OCI-LY3 (cell line): Measurements from ENCODE around the gene MFSD12.

Experiments used
- H2AFZ ChIP-seq: fragments of 200-600, 300-600 bp; shearing (Covaris generic); 2 replicates; pipeline ENCODE4 v1.6.0; 2014; ENCODE audit warnings: antibody characterized with exemption, low read depth, low read length
- H3K27ac ChIP-seq: fragments of 200-600, 300-600 bp; sonication (generic); 2 replicates; pipeline ENCODE4 v1.5.1; 2014; ENCODE audit warnings: mild to moderate bottlenecking, low read length, moderate library complexity, mixed read lengths
- H3K27me3 ChIP-seq: fragments of 200-600, 300-600 bp; sonication (generic); 2 replicates; pipeline ENCODE4 v1.6.1; 2014; ENCODE audit warnings: low read depth, low read length, mixed read lengths
- H3K36me3 ChIP-seq: fragments of 200-600, 300-600 bp; sonication (generic); replicated peaks from 2 replicates; pipeline ENCODE3; 2014; ENCODE audit warnings: low read depth, low read length, mixed read lengths
- H3K4me1 ChIP-seq: fragments of 300-600, 200-600 bp; sonication (generic); 2 replicates; pipeline ENCODE4 v1.6.1; 2014; ENCODE audit warnings: low read length, mixed read lengths
- H3K4me2 ChIP-seq: fragments of 200-600, 300-600 bp; sonication (generic); 2 replicates; pipeline ENCODE4 v1.6.1; 2014; ENCODE audit warnings: low read length, mixed read lengths
- H3K4me3 ChIP-seq: fragments of 300-600, 200-600 bp; sonication (generic); 2 replicates; pipeline ENCODE4 v1.5.1; 2014; ENCODE audit warnings: antibody characterized with exemption, mild to moderate bottlenecking, low read length, moderate library complexity
- H3K79me2 ChIP-seq: fragments of 300-600, 200-600 bp; shearing (Covaris generic); 2 replicates; pipeline ENCODE4 v1.6.1; 2014; ENCODE audit warnings: mild to moderate bottlenecking, low read length, mixed read lengths
- H3K9ac ChIP-seq: fragments of 300-600, 200-600 bp; shearing (Covaris generic); 2 replicates; pipeline ENCODE4 v1.6.0; 2014; ENCODE audit warnings: mild to moderate bottlenecking, low read length, moderate library complexity
- H3K9me3 ChIP-seq: fragments of 200-600, 300-600 bp; shearing (Covaris generic); 2 replicates; pipeline ENCODE4 v1.6.1; 2014; ENCODE audit warnings: low read length, mixed read lengths; ENCODE audit not compliant: insufficient read depth
- H4K20me1 ChIP-seq: fragments of 200-600, 300-600 bp; sonication (generic); 2 replicates; pipeline ENCODE4 v1.6.1; 2016; ENCODE audit warnings: low read length, mixed read lengths; ENCODE audit not compliant: insufficient read depth
- EZH2phosphoT487 ChIP-seq: fragments of 200-600 bp; shearing (Covaris generic); IDR thresholded peaks from 2 replicates; pipeline ENCODE4 v1.6.1; 2018; ENCODE audit warnings: antibody characterized with exemption, mixed run types, low read depth
- TF ChIP-seq, protein P1 (sequence below): fragments of 200-600, 300-600 bp; sonication (generic); IDR thresholded peaks from 2 replicates; pipeline ENCODE4 v1.5.1; 2014; ENCODE audit warnings: antibody characterized with exemption, low read length, low read depth

MFSD12 gene

DNA sequence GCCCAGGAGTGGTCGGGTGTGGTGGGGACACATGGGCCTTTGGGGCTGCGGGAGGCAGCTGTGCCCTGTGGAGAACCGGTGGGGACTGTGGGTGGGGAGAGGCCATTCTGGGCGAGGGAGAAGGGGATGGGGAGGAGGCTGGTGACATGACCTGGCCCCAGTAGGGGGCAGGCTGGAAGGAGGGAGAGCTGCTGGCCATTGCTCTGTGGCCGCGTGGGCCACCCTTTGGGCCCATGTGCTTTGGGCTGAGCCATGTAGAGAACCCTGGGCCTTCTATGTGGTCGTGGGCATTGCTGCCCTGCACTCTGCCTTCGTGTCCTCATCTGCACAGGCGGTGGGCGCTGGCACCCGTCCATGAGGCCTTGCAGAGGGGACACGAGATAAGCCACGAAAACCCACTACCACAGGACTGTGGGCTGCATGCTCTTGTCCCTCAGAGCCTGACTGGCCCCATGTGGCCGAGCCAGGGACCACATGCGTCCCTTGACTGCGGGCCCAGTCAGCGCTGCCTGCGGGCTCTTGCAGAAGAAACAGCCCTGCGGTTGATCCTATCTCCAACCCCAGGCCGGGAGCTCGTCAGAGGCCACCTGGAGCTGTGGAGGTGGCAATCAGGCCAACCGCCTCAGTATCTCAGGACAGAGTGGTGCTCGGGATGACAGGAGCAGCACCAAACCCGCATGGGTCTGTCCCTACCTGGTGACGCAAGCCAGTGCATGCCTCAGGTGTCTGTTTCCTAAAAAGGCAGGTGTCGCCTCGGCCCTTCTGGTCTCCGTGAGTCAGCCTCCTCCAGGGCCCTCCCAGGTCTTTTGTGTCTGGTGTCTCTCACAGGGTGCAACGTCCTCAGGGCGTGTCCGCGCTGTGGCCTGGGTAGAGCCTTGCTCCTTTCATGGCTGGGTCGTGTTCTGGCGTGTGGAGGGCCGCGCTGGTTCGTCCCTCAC lies 37.0 kb downstream of the MFSD12 start:
- Histone ChIP-seq H3K4me2 (no peak overlapping the region), H2AFZ (no peak overlapping the region), H3K27me3 (no peaks in the 10 kb centered on the region), H3K9ac (no peak overlapping the region), H4K20me1 (peaks cover 65% of the 10 kb centered on the region), H3K4me1 (peaks cover 4% of the 10 kb centered on the region; the same call in 1 of the 2 replicates), H3K4me3 (no peak overlapping the region), H3K79me2 (peaks cover 58% of the 10 kb centered on the region), H3K27ac (no peak overlapping the region), H3K36me3 (peaks cover 29% of the 10 kb centered on the region), H3K9me3 (no peaks in the 10 kb centered on the region)
- no peak for TF ChIP-seq EZH2phosphoT487
- TF ChIP-seq, protein P1, sequence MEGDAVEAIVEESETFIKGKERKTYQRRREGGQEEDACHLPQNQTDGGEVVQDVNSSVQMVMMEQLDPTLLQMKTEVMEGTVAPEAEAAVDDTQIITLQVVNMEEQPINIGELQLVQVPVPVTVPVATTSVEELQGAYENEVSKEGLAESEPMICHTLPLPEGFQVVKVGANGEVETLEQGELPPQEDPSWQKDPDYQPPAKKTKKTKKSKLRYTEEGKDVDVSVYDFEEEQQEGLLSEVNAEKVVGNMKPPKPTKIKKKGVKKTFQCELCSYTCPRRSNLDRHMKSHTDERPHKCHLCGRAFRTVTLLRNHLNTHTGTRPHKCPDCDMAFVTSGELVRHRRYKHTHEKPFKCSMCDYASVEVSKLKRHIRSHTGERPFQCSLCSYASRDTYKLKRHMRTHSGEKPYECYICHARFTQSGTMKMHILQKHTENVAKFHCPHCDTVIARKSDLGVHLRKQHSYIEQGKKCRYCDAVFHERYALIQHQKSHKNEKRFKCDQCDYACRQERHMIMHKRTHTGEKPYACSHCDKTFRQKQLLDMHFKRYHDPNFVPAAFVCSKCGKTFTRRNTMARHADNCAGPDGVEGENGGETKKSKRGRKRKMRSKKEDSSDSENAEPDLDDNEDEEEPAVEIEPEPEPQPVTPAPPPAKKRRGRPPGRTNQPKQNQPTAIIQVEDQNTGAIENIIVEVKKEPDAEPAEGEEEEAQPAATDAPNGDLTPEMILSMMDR = no peak

DNA sequence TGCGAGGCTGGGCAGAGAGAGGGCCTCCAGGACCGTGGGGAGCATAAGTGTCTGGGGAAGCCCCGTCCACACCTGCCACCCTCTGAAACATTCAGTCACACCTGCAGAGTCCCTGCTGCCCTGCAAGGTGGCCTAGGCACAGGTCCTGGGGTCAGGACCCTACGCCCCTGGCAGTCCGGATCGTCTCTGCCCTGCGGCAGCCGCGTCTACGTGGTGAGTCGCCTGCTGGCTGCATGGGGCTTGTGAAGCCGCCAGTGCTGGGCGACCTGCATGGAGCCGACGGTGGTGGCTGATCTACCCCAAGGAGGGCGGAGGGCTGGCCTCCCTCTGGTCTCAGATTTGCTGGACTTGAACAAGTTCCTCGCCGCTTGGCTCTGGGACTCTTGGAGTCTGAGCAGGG lies 38.3 kb downstream of the MFSD12 start:
- H3K9ac ChIP-seq = no peak overlapping the region
- H3K4me3 ChIP-seq = no peak overlapping the region
- H3K4me1 ChIP-seq = peaks cover 4% of the 10 kb centered on the region; the same call in 1 of the 2 replicates
- TF ChIP-seq, protein P1 = no peak
- no peak for TF ChIP-seq EZH2phosphoT487
- no peaks in the 10 kb centered on the region for H3K9me3 ChIP-seq
- H4K20me1 ChIP-seq = peaks cover 75% of the 10 kb centered on the region
- peaks cover 21% of the 10 kb centered on the region for H3K36me3 ChIP-seq
- H3K79me2 ChIP-seq = peaks cover 70% of the 10 kb centered on the region
- no peak overlapping the region for H3K27ac ChIP-seq
- H2AFZ ChIP-seq = no peak overlapping the region
- H3K4me2 ChIP-seq = no peak overlapping the region
- H3K27me3 ChIP-seq = no peaks in the 10 kb centered on the region

DNA sequence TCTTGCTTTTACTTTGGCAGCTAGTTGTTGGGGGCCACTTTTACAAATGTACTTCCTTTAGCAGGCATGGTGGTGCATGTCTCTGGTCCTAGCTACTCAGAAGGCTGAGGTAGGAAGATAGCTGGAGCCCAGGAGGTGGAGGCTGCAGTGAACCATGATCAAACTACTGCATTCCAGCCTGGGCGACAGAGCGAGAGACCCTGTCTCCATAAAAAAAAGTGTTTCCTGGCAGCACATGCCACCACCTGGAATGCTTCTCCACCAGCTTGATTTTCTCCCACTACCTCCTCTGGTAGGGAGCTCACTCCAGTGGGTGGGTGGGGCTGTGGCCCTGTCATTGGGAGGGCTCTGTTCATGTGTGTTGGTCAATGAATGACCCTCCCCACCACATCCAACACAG lies 38.7 kb downstream of the MFSD12 start:
- no peaks in the 10 kb centered on the region for H3K27me3 ChIP-seq
- H3K9me3 ChIP-seq = no peaks in the 10 kb centered on the region
- peaks cover 19% of the 10 kb centered on the region for H3K36me3 ChIP-seq
- H3K4me2 ChIP-seq = no peak overlapping the region
- H3K4me1 ChIP-seq = peaks cover 4% of the 10 kb centered on the region; the same call in 1 of the 2 replicates
- H3K9ac ChIP-seq = no peak overlapping the region
- H3K79me2 ChIP-seq = peaks cover 74% of the 10 kb centered on the region
- H3K27ac ChIP-seq = no peak overlapping the region
- H3K4me3 ChIP-seq = no peak overlapping the region
- H4K20me1 ChIP-seq = peaks cover 76% of the 10 kb centered on the region
- H2AFZ ChIP-seq = no peak overlapping the region
- TF ChIP-seq, protein P1 = no peak
- TF ChIP-seq EZH2phosphoT487 = no peak

DNA sequence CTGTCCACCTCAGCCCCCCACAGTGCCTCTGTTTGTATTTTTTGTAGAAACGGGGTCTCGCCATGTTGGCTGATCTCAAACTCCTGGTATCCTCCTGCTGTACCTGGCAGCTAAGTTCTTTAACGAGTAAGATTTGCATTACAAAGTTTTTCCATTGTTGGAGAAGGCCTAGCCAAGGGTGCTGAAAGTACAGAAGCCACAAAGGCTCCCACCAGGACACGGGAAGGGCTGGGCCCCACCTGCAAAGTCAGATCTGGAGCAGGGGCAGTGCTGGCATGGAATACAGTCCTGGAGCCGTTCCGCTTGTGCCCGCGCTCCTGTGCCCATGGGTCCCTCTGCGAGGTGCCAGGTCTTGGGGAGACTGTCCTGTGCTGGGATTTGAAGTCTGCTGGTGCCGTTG lies 39.1 kb downstream of the MFSD12 start:
- Histone ChIP-seq H3K9me3 (no peaks in the 10 kb centered on the region), H3K4me2 (no peak overlapping the region), H3K36me3 (peaks cover 19% of the 10 kb centered on the region), H3K79me2 (peaks cover 78% of the 10 kb centered on the region), H4K20me1 (peaks cover 77% of the 10 kb centered on the region), H2AFZ (no peak overlapping the region), H3K9ac (no peak overlapping the region), H3K4me3 (no peak overlapping the region), H3K4me1 (peaks cover 4% of the 10 kb centered on the region; the same call in 1 of the 2 replicates), H3K27ac (no peak overlapping the region), H3K27me3 (no peaks in the 10 kb centered on the region)
- TF ChIP-seq, protein P1 = no peak
- no peak for TF ChIP-seq EZH2phosphoT487
